GM19463 (cell line): ENCODE measurements around the gene OSBPL5.

ENCODE experiments used
- ATAC-seq: cut with Tn5 transposase; IDR thresholded peaks from one replicate; pipeline ENCODE4 v1.9.1; 2021; ENCODE audit warnings: mild to moderate bottlenecking, moderate library complexity; ENCODE audit not compliant: unreplicated experiment

Gene OSBPL5

GRCh38 chr11:3164552-3165151 lies 458 bp downstream of the OSBPL5 start:
- no peak for ATAC-seq

GRCh38 chr11:3164138-3164551 lies 965 bp downstream of the OSBPL5 start:
- no peak for ATAC-seq

- ATAC-seq, result no peak
Observed at GRCh38 chr11:3163241-3163981, 1.7 kb downstream of the OSBPL5 start.

GRCh38 chr11:3162410-3163240 lies 2.5 kb downstream of the OSBPL5 start:
- ATAC-seq, result no peak

DNA sequence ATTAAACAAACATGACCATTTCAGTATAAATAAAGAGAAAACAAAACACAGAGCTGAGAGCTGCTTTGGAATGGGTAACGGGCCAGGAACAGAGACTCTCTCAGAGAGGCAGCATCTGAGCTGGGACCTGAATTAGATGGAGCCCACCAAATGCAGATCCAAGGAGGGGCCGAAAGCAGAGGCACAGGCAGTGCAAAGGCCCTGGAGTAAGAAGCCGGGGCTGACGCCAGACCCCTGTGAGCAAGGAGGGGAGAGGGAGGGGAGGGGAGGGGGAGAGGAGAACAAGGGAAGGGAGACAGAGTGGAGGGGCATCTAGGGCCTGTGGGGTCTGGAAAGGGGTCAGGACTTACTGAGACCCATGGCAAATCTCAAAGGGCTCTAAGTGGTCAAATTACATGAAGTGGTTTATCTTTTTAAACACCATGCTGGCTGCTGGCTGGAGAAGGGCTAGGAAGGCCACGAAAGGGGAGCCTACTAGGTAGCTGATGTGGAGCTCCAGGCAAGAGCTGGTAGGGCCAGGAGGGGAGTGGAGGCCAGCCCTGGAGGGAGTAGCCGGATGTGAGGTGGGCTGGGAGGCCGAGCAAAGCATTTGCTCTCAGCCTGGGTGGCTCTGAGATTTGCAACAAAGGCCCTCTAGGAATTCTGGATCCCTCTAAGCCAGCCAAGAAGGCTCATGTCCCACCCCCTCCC lies 3.2 kb downstream of the OSBPL5 start:
- ATAC-seq, result no peak

- ATAC-seq, result no peak
Observed at GRCh38 chr11:3161309-3161708, 3.8 kb downstream of the OSBPL5 start.

DNA sequence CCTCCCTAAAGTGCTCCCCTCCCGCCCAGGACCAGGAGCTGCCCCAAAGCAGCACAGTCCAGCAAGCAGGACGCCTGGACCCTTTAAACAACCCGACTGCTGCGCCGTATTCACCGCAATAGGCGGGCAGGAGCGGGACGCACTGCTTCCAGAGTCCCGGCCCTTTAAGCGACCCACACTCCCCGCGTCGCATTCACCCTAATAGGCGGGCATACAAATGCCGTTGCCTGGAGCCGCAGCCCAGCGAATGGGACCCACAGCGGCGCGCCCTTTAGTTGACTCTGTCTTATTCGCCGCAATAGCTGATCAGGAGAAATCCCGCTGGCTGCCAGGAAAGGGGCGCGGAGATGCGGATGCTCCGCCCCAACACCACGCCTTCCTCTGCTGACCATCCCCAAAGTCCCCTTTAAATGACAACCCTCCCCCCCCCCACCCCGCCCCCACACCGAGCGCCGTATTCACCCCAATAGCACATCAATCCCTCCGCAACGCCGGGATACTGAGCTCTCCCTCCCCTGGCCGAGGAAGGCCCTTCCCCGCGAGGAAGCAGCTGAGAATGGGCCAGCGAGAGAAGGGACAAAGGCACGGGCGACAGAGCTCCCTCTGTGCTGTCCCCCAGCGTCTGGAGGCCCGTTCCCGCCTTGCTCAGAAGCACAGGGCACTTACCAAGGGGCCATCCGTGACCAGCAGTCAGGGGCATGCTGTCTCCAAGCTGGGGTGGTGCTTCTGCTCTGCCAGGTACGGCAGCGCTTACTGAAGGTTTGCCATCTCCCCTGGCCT lies 4.7 kb downstream of the OSBPL5 start:
- no peak for ATAC-seq

- no peak for ATAC-seq
Observed at GRCh38 chr11:3159296-3160190, 5.6 kb downstream of the OSBPL5 start.

GRCh38 chr11:3158821-3159220 lies 6.3 kb downstream of the OSBPL5 start:
- ATAC-seq, result no peak

- ATAC-seq, result no peak
Observed at GRCh38 chr11:3158131-3158591, 6.9 kb downstream of the OSBPL5 start.

DNA sequence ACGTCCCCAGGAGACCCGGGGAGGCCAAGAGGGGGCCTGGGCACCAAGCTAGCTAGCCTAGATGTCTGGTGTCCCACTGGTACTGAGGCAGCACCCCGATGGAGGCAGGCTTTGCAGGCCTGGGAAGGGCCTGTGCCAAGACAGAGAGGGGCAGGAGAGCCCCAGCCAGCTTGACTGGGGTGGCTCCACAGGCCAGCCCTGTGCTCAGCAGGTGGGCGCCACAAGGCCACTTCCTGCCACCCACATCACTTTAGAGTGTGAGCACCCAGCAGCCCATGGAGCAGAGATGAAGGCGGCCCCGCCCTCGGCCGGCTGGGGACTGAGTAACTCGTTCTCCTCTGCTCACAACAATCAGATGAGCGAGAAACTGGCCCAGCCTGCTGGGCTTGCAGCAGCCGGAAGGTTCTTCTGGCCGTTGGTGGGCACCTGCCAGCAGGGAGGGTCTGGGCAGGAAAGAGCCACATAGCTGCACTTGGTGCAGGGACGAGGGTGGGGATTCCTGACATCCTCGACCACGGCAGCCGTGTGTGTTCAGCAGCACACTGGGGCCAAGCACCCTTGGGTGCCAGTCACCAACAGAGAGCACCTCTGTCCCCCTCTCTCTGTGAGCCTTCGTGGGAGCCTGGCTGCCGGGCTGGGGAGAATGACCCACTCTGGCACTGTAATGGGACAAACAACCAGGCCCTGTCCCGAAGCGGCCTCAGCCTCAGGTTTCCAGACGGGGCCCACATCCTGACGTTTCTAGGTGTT lies 7.6 kb downstream of the OSBPL5 start:
- ATAC-seq, result no peak

DNA sequence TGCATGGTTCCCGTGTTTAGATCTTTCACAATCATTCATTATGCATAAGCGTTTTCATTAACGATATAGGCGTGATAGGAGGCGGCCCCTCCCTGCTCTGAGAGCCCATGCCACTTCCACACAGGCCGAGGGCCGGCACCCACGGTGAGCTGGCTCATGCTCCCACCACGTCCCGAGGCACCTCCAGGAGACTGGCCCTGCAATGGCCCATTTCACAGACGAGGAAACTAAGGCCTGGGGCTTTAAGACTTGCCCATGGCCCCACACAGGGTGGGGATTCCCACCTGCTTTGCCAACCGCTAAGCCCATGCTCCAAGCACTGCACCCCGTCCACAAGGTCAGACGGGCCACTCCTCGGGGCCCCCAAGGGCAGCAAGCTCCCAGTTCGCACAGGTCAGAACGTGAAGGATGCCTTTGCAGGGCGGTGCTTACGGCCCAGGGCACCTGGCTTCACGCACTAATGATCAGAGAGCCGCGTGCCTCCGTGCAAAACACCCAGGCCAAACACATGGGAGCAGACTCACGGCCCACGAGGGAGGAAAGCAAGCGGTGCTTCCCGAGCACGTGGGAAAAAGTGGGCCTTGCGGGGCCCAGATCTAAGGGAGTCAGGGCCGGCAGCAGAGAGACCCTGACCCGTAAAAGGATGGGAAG lies 8.3 kb downstream of the OSBPL5 start:
- no peak for ATAC-seq

GRCh38 chr11:3156282-3156660 lies 8.8 kb downstream of the OSBPL5 start:
- ATAC-seq, result no peak

DNA sequence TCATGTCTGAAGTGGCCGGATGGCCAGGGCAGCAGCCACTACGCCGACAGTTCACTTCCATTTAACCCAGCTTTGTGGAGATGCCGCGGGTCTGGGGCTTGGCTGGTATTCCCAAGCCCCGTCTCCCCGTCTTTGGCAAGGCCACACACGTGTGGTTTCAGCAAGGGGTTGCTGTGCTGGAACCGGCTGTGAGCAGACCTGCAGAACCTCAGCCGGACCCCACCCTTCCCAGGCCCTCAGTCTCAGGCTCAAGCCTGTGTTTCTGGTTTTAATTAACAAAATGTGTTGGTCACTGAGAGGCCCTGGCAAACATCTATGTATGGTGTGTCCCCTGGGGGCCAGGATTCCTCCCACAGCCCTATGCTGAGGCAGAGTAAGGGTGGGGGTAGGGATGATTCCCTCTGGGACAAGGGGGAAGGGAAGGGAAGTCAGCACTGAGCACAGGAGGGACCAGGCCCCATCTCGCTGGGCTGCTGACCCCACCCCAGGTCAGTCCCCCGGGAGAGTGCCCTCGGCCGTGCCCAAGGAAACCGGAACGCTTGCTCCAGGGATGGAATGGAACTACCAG lies 9.3 kb downstream of the OSBPL5 start:
- no peak for ATAC-seq

DNA sequence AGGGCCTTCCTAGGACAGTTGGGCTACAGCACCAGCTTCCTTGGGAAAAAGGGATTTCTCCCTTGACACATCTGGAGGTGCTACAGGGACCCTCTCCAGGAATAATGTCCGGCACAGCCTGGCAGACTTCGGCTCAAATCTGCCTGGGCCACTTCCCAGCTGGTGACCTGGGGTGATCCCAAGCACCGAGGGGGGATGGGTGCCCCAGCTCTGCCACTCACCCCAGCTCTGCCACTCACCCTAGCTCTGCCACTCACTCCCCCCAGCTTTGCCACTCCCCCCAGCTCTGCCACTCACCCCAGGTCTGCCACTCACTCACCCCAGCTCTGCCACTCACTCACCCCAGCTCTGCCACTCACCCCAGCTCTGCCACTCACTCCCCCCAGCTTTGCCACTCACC lies 9.9 kb downstream of the OSBPL5 start:
- ATAC-seq, result no peak

DNA sequence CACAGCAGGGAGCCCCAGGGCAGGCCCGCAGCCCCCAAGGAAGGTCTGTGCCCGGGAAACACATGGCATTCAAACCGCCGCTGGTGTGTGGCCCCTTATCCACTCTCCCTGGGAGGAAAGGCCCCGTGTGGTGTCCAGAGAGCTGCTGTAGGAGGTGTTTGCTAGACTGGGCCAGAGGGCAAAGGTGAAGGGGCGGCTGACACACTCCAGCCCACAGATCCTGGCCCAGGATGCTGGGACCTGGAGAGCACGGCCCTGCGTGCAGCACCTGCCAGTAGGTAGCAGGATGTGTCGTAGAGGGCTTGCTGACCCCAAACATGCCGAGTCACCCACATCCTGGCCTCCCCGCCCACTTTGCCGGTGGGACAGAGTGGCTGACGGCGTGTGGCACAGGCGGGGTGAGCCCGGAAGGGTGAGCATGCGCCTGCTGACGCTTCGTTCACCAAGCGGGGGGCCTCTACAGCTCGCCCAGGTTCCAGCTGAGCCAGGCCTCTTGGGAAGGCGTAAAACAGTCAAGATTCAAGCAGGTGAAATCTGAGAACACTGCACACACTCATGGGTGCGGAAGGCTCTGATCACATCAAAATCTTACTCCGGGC lies 11.0 kb downstream of the OSBPL5 start:
- ATAC-seq, result no peak

- no peak for ATAC-seq
Observed at GRCh38 chr11:3153291-3153861, 11.7 kb downstream of the OSBPL5 start.
